Colonic mucosa (tissue), 4 donors: ENCODE data around the gene MIB1. TPM values are rescaled to one million over a fixed set of nuclear protein-coding genes. Genes with fewer than 3 reads are reported as not detected.

Experiments used
- DNase-seq: peaks from one replicate; pipeline ENCODE4 v3.0.0-alpha.2; 2020
- H3K27ac ChIP-seq: fragments of 200-600 bp; one replicate; pipeline ENCODE4 v1.8.0; 2021
- H3K27me3 ChIP-seq: fragments of 200-600 bp; one replicate; pipeline ENCODE4 v1.8.0; 2021
- H3K36me3 ChIP-seq: fragments of 200-600 bp; one replicate; pipeline ENCODE4 v1.8.0; 2021
- H3K4me1 ChIP-seq: fragments of 200-600 bp; one replicate; pipeline ENCODE4 v1.8.0; 2021; ENCODE audit warnings: mild to moderate bottlenecking
- H3K4me3 ChIP-seq: fragments of 200-600 bp; one replicate; pipeline ENCODE4 v1.8.0; 2021
- H3K9ac ChIP-seq, 2 donors: one replicate each; pipeline ENCODE4 v1.7.0; 2013; ENCODE audit warnings: control low read depth in 2 of 2, low read depth in 2 of 2, low read length in 2 of 2
- H3K9me3 ChIP-seq: fragments of 200-600 bp; one replicate; pipeline ENCODE4 v1.8.0; 2021
- CTCF ChIP-seq: fragments of 200-600 bp; IDR thresholded peaks from one replicate; pipeline ENCODE4 v1.8.0; 2022; ENCODE audit warnings: antibody characterized with exemption, mild to moderate bottlenecking
- intact Hi-C: fragments of 100-400 bp; cut with DNase I; formaldehyde crosslinking; loops from one replicate; pipeline ENCODE4 v1.14.1; 2022
- total RNA-seq, 2 donors: library from RNA; stranded (reverse); fragmentation: NEBNext Ultra II Directional in 1 of 2; extraction: Animal tissue kit (Norgen Biotek cat#: 25700) in 1 of 2; gene quantifications; one replicate each; pipeline ENCODE4 v1.2.1, GENCODE V29; 2021
- donor health status: healthy.
- donor health status: DM: no; HTN: no; CAD: no.
- donor health status: DM: no; HTN: no; CAD: no.

The MIB1 gene
- total RNA-seq, 2 donors from 2014 or later = 23.4 to 39.3 TPM

DNA sequence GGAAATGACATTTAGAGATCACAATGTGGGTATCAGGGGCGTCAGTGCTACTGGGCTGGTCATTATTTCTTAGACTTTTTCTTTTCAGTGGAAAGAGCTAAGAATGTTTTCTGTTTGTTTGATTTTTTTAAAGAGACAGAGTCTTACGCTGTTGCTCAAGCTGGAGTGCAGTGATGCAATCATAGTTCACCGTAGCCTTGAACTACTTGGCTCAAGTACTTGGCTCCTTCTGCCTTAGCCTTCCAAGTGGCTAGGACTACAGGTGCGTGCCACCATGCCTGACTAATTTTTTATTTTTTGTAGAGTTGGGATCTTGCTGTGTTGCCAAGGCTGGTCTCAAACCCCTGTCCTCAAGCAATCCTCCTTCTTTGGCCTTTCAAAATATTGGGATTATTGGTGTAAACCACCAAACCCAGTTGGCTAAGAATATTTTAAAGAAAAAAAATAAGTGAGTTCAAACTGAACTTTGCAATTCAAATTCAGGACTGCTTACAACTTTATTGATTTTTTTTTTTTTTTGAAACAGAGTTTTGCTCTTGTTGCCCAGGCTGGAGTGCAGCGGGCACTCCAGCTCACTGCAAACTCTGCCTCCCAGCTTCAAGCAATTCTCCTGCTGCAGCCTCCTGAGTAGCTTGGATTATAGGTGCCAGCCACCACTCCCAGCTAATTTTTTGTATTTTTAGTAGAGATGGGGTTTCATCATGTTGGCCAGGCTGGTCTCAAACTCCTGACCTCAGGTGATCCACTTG, 154.2 kb downstream of the MIB1 start:
- no peak for DNase-seq
- intact Hi-C loops = no loop called here
- H3K9me3 ChIP-seq = no peaks in the 10 kb centered on the region

GRCh38 chr18:21896732-21897336, 156.2 kb downstream of the MIB1 start:
- Histone ChIP-seq H3K4me1 (no peaks in the 10 kb centered on the region), H3K27me3 (no peaks in the 10 kb centered on the region), H3K27ac (no peak overlapping the region), H3K36me3 (no peaks in the 10 kb centered on the region), H3K9me3 (no peaks in the 10 kb centered on the region), H3K9ac (no peak overlapping the region), H3K4me3 (no peak overlapping the region)
- peak; percentile 28 for DNase-seq
- TF ChIP-seq CTCF = no peak
- intact Hi-C loops = no loop called here

More for the DNA sequence above, 154.2 kb downstream of the MIB1 start:
- Histone ChIP-seq H3K4me3 (no peak overlapping the region), H3K27ac (no peak overlapping the region), H3K9ac (no peak overlapping the region), H3K27me3 (no peaks in the 10 kb centered on the region), H3K36me3 (no peaks in the 10 kb centered on the region), H3K4me1 (no peaks in the 10 kb centered on the region)
- TF ChIP-seq CTCF = no peak

DNA sequence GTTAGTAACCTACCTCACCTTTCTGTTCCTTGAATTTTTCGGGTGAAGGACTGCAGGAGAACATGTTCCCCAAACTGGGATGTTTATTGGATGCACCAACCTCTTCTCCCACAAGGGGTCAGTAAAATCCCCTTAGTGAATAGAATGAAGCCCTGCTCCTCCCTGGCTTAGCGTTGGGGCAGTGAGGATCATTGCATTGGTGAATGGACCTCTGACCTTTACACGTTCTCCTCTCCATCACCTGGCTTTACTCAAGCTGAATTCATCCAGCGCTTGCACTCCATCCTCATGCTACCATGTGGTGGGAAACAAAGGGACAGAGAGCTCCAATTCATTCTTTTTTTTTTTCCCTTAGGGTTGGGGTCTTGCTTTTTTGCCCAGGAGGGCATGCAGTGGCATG, 157.2 kb downstream of the MIB1 start:
- TF ChIP-seq CTCF = peak; percentile 52
- Histone ChIP-seq H3K9me3 (no peaks in the 10 kb centered on the region), H3K9ac (no peak overlapping the region), H3K36me3 (no peaks in the 10 kb centered on the region), H3K4me1 (no peaks in the 10 kb centered on the region), H3K4me3 (no peak overlapping the region), H3K27ac (no peak overlapping the region), H3K27me3 (no peaks in the 10 kb centered on the region)
- intact Hi-C loops = no loop called here
- peak; percentile 76 for DNase-seq

GRCh38 chr18:21900605-21901352, 160.2 kb downstream of the MIB1 start:
- Histone ChIP-seq H3K27ac (no peak overlapping the region), H3K4me3 (no peak overlapping the region), H3K9me3 (no peaks in the 10 kb centered on the region), H3K27me3 (no peaks in the 10 kb centered on the region), H3K36me3 (no peaks in the 10 kb centered on the region), H3K4me1 (no peaks in the 10 kb centered on the region), H3K9ac (no peak overlapping the region)
- no peak for TF ChIP-seq CTCF
- intact Hi-C loops = no loop called here
- peak; percentile 56 for DNase-seq

GRCh38 chr18:21901423-21901945, 160.9 kb downstream of the MIB1 start:
- H3K4me1 ChIP-seq = no peaks in the 10 kb centered on the region
- DNase-seq = no peak
- no peak overlapping the region for H3K27ac ChIP-seq
- no peak overlapping the region for H3K4me3 ChIP-seq
- no peaks in the 10 kb centered on the region for H3K9me3 ChIP-seq
- intact Hi-C loops = no loop called here
- no peak for TF ChIP-seq CTCF
- no peaks in the 10 kb centered on the region for H3K36me3 ChIP-seq
- no peaks in the 10 kb centered on the region for H3K27me3 ChIP-seq
- H3K9ac ChIP-seq = no peak overlapping the region
